Measurements from ENCODE around the gene ADGRV1.
"Not testable (repeated sequence)": the region's sequence is repeated elsewhere in the genome, so short reads cannot be mapped to it uniquely, and the experiment has no call there.

ADGRV1 gene

DNA sequence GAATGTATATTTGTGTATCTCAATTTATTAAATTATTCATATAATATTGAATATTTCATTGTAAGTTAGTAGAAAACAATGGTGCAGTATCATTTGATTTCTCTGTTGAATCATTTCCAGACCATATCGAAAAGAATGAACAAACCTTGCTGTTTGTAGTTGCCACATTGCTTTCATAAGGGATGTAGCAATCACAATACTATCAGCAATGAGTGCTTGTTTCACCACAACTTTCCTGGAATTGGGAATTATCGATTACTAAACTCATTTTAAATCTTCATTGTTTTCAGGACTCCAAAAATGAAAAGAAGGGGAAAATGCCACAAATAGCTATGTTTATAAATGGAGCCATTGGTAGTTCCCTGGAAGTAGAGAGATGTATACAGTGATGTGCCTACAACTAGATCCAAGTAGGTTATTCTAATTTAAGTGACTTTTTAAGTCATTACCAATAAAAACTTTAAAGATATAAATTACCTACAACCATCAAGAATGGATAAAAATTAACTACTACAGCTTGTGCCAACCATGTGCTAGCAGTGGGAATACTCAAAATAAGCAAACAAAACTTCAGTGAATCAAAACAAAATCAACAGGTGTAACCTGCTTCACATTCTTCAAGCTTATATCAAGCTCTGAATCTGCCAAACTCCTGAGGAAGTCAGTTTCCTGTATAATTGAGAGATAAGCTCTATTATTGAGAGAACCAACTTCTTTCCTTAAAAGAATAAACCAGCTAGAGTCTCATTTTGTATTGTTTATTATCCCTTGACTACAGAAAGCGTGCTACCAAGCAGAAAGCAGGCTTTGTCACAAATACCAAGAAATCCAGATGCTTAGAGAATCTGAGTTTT is 358.6 kb downstream of the ADGRV1 start:
- no peak for DNase-seq

DNA sequence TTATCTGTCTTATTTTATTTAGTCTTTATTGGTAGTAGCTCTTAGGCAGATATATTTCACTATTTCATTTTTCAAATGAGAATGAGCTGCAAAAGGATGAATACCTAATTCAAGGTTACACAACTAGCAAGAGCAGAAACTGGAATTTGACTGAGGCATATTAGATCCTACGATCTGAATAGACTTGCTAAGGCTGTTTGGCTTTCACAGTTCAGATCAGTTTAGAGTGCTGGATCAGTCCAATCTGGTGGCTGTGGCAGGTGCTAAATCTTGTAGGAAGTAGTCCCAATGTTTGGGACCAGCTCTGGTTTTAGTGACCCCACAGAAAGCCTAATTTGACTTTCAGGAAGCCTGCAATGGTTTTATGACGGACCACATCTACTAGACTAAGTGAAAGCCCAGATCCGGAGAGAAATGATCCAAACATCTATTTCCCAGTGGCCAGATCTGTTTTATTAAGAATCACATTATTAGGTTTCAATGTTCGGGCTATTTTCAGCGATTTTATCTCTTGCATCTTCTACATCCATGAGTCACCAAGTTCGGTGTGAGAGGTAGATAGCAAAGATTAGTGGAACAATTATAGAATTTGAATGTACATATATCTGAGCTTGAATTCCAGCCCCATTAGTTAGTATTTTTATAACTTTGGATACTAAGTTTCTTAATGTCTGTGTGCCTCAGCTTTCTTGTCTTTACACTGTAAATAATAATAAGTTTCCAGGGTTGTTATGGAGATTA is 359.5 kb downstream of the ADGRV1 start:
- DNase-seq = no peak

DNA sequence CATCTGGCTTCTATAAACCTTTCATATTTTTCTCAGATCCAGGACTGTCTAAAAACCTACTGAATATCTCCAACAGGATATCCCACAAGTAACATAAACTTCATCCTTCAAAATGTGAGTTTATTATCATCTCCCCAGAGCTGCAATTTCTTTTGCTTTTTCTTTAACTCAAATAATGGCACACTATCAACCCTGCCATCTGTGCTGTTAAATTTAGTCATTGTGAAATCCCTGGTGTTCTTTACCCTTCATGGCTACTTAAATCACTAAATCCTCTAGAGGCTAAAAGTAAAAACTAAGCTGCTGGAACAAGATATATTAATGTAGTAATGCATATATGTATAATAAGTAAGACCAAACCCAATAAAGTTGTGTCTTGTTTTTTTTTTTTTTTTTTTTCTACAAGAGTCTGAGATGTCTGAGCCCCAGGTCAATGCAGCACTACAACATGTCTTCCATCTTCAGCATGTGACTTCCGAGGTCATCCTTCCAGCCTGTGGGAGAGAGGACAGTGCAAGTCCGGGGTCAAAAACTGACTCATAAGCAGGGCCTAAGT is 362.9 kb downstream of the ADGRV1 start:
- no peak for DNase-seq

DNA sequence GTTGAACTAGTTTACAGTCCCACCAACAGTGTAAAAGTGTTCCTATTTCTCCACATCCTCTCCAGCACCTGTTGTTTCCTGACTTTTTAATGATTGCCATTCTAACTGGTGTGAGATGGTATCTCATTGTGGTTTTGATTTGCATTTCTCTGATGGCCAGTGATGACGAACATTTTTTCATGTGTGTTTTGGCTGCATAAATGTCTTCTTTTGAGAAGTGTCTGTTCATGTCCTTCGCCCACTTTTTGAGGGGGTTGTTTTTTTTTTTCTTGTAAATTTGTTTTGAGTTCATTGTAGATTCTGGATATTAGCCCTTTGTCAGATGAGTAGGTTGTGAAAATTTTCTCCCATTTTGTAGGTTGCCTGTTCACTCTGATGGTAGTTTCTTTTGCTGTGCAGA is 365.6 kb downstream of the ADGRV1 start:
- DNase-seq = not testable (repeated sequence)

DNA sequence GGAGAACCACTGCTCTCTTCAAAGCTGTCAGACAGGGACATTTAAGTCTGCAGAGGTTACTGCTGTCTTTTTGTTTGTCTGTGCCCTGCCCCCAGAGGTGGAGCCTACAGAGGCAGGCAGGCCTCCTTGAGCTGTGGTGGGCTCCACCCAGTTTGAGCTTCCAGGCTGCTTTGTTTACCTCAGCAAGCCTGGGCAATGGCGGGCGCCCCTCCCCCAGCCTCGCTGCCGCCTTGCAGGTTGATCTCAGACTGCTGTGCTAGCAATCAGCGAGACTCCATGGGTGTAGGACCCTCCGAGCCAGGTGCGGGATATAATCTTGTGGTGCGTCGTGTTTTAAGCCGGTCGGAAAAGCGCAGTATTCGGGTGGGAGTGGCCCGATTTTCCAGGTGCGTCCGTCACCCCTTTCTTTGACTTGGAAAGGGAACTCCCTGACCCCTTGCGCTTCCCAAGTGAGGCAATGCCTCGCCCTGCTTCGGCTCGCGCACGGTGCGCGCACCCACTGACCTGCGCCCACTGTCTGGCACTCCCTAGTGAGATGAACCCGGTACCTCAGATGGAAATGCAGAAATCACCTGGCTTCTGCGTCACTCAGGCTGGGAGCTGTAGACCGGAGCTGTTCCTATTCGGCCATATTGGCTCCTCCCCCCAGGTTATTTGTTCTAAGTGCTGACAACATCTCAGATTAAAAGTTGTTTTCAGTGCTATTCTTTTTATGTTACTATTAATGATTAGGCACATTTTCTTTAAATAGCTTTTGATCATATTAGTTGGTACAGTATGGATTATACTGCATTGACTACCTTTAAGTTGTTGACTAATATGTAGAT is 370.6 kb downstream of the ADGRV1 start:
- not testable (repeated sequence) for DNase-seq

DNA sequence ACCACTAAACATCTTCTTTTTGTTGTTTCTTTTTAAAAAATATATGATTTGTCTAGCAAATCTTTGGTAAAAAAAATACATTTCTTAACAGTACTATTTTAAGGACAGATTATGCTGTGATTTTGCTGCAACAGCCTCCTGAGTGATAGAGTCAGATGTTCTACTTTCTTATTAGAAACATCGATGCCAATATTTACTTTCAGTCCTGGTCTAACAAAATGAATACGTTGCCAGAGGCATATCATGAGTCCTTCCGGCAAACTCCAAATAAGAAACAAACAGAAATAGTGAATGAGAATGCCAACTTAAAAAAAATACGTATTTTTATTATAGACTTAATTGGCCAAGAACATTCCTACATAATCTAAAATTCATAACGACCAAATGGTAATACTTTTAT is 371.5 kb downstream of the ADGRV1 start:
- DNase-seq = no peak

DNA sequence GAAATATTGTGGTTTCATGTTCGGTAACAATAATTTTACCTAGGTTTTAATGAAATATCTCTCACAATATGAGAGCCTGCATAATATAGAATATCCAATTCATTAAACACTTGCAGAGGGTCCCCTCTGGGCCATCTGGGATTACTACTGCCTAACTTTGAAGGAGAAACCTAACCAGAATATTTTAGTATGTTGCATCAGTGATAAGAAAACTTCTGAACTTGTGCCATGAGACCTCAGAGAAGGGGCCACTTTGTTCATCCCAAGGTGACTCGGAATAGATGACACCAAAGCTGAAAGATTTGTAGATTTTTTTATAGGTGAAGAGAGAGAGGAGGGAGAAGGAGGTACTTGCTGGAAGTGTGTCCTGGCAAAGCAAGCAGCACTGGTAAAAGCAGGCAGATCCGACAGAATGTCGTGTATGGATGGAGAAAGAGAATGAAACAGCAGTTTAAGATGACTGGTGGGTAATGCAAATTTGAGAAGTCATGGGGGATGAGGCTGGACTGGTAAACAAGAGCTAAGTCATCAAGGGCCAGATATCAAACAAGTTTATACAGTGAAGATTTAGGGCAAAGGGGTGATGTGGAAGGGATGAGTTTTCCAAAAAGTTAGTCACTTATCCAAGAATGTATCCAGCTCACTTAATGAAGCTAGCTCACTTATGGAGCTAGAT is 372.3 kb downstream of the ADGRV1 start:
- DNase-seq = no peak

DNA sequence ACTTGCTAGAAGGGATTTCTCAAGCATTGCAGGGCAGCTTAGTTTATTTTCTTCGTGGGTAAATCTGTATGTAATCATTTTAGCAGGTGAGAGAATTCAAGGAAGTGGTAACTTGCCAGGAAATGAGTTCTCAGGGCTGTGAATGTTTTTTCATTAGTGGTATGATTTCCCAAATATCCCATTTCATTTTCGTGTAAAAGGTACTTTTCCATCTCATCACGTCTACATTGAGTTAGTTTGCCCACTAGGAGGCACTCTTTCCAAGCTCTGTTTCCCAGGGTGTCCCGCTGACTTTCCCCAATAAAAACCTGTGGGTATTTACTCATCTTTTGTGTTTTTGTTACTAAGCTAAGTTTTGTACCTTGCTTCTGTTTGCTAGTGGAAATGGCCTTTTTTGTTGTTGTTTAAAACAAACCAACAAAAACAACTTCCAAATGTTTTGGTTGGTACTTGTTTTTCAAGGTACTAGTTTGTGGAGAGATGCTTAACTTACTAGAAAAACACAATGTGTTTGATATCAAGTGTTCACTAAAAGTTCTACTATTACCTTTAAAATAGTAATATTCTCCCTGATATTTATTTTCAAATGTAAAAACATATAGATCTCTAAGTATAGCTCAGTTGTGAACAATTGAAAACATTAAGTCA is 373.6 kb downstream of the ADGRV1 start:
- peak; percentile 69 for DNase-seq

DNA sequence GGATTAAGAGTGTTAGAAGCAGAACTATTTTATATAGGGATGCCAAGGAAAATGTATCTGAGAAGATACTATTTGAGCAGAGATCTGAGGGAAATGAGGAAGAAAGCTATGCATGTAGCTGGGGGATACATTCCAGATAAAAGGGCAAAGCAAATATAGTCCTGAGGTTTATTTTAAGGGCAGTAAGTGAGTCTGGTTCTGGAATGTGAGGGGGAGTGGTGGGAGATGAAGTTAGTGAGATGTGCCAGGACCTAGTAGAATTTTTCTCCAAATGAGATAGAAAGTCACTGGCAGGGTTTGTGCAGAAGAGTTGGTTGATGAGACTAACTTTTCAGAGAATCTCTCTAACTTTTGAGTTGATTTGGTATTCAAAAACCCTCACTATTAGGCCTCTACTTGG is 374.7 kb downstream of the ADGRV1 start:
- no peak for DNase-seq

DNA sequence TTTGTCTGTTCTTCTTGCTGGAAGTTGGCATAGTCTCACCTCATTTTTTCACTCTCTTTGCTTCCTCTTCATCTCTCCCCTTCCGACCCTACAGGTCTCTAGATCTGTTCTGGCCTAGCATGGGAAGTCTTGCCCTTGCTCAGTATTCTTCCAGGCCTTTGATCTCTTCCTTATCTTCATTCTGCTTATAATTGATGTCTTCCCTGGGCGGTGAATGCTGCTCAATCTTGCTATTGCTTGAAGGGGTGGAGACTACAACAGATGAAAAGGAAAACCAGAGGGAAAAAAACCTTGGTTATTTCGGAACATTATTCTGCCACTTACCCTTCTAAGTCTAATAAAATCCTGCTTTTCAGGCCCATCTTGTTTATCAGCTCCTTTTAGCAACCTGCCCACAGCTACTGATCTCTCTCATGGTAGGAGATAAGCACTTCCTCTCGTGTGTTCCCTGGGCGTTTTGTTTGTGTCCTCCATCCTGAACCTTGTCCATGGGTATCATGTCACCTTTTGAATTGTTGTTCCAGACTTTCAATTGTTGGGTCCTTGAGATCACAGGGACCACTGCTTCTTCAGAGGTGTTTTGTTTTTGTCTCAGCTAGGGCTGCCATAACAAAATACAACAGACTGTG is 375.6 kb downstream of the ADGRV1 start:
- DNase-seq = peak; percentile 8

DNA sequence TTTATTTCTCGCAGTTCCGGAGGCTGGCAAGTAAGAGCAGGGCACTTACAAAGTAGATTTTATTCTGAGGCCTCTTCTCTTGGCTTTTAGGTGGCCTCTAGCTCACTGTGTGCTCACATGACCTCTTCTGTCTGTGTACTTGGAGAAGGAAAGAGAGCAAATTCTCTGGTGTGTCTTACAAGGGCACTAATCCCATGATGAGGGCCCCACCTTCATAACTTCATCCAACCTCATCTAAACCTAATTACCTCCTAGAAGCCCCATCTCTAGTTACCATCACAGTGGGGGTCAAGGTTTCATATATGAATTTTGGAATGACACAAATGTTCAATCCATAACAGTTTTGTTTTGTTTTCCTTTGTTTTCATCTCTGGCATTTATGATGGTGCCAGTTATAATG is 376.1 kb downstream of the ADGRV1 start:
- DNase-seq = no peak

DNA sequence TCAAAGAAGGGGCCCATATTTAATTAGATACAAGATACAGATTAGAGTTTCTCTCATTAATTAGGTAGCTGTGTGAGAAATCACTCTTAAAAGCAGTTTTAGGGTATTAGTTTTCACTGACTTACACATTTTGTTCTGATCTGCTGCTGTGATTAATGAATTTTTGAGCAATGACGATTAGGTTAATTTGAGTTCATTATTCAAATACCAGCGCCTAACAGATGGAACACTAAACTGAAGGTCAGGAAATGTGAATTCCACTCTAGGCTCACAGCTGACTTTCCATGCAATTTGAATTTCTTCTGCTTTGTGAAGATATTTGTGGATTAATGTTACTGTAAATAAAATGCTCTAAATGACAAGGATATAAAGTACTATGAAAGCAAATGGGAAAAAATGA is 380.6 kb downstream of the ADGRV1 start:
- DNase-seq = no peak

DNA sequence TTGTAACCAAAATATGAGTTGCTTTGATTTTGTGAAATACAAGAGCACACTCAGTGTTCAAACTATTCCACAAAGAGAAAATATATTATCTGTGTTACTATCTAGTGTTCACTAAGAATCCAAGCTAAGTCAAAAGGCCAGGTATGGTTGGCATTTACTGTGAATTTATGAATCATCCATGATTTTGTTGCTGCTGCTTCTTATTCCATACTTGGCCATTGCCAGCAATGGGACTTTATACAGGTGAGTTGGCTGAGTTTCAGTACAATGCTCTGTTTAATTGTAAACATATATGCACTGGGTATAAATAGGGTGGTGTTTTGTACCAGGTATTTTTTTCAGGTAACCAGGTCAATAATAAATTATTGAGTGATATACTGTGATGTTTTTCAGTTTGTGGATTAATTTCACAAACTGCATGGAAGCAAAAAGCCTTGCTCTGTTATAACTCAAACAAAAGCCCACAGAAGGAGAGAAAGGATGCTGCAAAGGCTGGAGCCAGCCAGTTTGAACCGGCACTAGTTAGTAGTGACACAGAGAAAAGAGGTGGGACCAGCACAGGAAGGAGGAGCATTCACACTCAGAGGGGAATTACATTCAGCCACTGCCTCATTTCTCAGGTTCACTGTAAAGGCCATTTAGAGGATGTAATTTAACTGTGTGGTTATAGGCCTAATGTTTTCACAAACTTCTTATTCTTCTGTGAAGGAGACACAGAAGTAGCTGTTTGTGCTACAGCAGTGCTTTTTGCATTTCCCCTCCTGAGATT is 381.8 kb downstream of the ADGRV1 start:
- peak; percentile 5 for DNase-seq

DNA sequence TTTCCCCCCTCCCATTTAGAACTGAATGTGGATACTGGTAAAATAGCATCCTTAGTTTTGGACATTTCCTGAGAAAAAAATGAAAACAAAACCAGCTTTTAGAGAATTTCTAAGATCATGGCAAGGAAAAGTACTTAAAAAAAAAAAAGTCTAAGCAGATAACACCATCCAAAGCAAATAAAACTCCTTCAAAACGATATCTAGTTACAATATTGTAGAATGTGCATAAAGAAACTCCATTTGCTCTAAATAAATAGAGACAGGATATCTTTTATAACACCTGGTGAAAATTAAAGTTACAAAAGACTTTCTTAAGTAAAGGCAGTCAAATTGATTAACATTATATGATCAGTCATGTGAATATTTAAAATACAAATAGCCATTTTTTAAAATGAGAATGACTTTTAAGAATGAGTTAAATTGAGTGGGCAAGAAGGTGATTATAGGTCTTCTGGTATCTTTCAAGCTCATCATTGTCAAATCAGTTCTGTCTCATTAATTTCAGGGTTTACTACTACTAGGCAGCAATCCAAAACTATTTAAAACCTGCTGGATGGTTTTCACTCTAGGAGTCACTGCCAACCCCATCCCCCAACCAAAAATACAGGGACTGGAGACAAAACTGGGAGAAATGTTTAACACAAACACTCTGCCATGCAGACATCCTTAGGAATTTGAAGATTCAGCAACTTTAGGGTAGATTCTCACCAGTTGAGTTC is 382.6 kb downstream of the ADGRV1 start:
- DNase-seq = no peak

DNA sequence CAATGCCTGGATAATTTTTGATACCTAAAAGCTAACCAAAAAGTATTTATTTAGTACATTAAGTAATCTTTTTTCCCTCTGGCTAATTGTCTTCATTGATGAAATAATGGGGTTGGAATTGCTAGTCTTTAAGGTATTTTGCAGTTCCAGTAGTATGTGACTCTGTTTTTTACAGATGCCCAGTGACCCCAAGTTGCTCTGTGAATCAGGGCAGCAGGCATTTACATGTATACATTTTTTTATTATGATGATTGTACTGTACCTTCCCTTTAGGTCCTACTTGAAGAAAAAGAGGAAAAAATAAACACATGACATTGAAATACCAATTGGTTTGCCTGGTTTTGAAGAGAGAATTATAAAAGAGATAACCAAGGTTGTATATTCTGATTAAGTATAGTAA is 385.5 kb downstream of the ADGRV1 start:
- DNase-seq = no peak

DNA sequence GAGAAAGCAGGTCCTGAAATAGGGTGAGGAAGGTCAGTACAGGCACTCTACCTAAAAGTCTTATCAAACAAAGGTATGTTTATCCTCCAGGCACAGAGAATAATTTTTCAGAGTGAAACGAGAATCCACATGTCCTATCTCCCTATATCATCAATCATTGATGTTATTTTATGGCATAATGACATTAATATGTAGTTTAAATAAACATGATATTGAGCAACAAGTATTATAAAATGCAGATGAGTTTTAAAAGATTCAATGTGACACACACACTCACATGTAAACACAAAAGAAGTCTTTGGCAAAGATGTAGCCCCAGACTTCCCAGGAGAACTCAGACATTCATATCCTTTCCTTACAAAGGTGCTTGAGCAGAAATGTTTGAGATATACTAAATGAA is 389.1 kb downstream of the ADGRV1 start:
- DNase-seq = no peak

DNA sequence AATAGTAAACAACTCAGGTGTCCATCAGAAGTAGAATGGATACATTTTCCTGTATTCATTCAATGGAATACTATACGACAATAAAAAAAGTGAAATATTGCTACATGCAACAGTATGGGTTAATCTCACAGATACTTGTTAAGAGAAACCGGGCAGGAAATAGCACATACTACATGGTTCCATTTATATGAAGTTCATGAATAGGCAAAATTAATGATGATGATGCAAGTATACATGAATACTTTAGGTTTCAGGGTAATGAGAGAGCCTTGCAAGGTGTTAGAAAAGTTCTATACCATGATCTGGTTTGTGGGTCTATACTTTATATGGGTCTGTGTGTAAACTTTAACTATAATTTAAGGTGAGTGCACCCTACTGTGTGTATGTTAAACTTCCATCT is 390.4 kb downstream of the ADGRV1 start:
- no peak for DNase-seq

DNA sequence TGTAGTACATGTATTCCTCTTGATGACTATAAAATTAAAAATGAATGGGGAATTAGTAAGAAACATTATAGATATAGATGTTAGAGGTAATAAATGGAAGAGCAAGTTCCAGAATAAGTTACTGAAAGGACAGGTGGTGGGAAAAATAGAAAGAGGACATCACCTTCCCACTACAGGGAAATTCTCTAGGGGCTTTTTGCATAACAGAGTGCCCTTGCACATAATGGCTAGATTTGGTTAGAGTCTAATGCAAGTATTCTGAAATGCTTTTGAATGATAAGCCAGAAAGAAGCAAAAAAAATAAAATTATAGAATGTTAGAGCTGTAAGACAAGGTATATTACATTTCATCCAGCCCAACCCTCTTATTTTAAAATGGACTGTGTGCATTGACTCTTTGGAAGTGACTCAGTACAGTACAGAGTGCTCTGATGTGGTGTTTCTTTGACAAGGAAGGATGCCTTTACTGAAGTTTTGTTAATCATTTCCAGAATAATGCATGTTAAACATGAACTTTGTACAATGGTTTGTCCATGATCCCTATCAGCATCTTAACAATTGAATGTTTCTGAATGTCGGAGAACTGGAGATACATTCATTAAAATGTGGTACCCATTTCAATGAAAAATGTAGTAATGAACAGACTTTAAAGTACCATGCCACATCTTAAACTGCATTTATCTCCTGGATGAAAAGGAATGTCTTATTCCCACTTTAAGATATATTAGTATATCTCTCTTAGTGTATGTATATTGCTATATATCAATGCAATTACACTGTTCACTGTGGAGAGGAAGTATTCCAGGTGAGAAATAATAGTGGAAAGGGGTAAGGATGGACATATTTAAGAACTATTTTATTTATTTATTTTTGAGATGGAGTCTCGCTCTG is 391.1 kb downstream of the ADGRV1 start:
- DNase-seq = no peak

All from hematopoietic multipotent progenitor cell treated with erythropoietin and hydrocortisone succinate and interleukin-3 and kit ligand, for 4 days (in vitro differentiated cells).